IMR-90 (cell line): ENCODE measurements around the gene GRID1. TPM values are rescaled to one million over a fixed set of nuclear protein-coding genes. Genes with fewer than 3 reads are reported as not detected.

Experiments
- ATAC-seq: fragments of 200-7000 bp; cut with Tn5 transposase; 2 replicates; pipeline ENCODE4 v1.9.1; 2020; ENCODE audit warnings: low read depth, mild to moderate bottlenecking, moderate library complexity
- BruUV-seq: library from RNA; stranded (reverse); fragments of 400-500 nt; replicated peaks from 2 replicates; lab custom pipeline; 2021; lab: Mats Ljungman, UMichigan
- CTCF ChIA-PET: fragments of 300-600 bp; formaldehyde crosslinking; extraction: SDS; loops from one replicate; lab custom pipeline; 2021; ENCODE audit warnings: antibody characterized with exemption; lab: Yijun Ruan, JAX
- POLR2A ChIA-PET: fragments of 300-600 bp; sonication (Branson Sonifier 250); formaldehyde crosslinking; loops from one replicate; lab custom pipeline; 2022; ENCODE audit warnings: antibody characterized with exemption; ENCODE audit not compliant: unreplicated experiment; lab: Charles Lee
- DNase-seq: peaks from one replicate; pipeline ENCODE4 v3.0.0; 2013
- H2AFZ ChIP-seq: replicated peaks from 2 replicates; pipeline ENCODE3; 2013; ENCODE audit warnings: low read length, mild to moderate bottlenecking; ENCODE audit not compliant: poor library complexity
- H2AK5ac ChIP-seq: 2 replicates; pipeline ENCODE4 v1.6.1; 2013; ENCODE audit warnings: low read depth, low read length, inconsistent platforms
- H2AK9ac ChIP-seq: replicated peaks from 2 replicates; pipeline ENCODE3; 2013; ENCODE audit warnings: mild to moderate bottlenecking, low read depth, low read length, moderate library complexity; ENCODE audit not compliant: poor library complexity
- H2BK120ac ChIP-seq: 2 replicates; pipeline ENCODE4 v1.6.1; 2013; ENCODE audit warnings: low read depth, low read length, inconsistent platforms
- H2BK15ac ChIP-seq: 3 replicates; pipeline ENCODE4 v1.6.1; 2013; ENCODE audit warnings: low read depth, low read length, inconsistent platforms
- H2BK20ac ChIP-seq: 2 replicates; pipeline ENCODE4 v1.6.1; 2013; ENCODE audit warnings: low read depth, mild to moderate bottlenecking, inconsistent platforms, low read length, moderate library complexity
- H2BK5ac ChIP-seq: 2 replicates; pipeline ENCODE4 v1.6.1; 2013; ENCODE audit warnings: mild to moderate bottlenecking, low read depth, low read length, inconsistent platforms; ENCODE audit not compliant: poor library complexity, severe bottlenecking
- H3K14ac ChIP-seq: replicated peaks from 2 replicates; pipeline ENCODE4 v1.6.1; 2013; ENCODE audit warnings: low read depth, low read length, inconsistent platforms
- H3K18ac ChIP-seq: 2 replicates; pipeline ENCODE4 v1.6.1; 2013; ENCODE audit warnings: low read depth, low read length, control low read depth
- H3K23ac ChIP-seq: 2 replicates; pipeline ENCODE4 v1.6.1; 2013; ENCODE audit warnings: low read depth, low read length, inconsistent platforms
- H3K27ac ChIP-seq: 2 replicates; pipeline ENCODE4 v1.5.1; 2013; ENCODE audit warnings: mild to moderate bottlenecking, control low read depth, low read length; ENCODE audit not compliant: insufficient read depth
- H3K27me3 ChIP-seq: 2 replicates; pipeline ENCODE4 v1.6.1; 2013; ENCODE audit warnings: low read length; ENCODE audit not compliant: control insufficient read depth, insufficient read depth
- H3K36me3 ChIP-seq: 2 replicates; pipeline ENCODE4 v1.6.1; 2013; ENCODE audit warnings: low read length, mixed read lengths; ENCODE audit not compliant: control insufficient read depth, insufficient read depth
- H3K4ac ChIP-seq: 2 replicates; pipeline ENCODE4 v1.6.1; 2013; ENCODE audit warnings: low read depth, low read length, inconsistent platforms
- H3K4me1 ChIP-seq: 2 replicates; pipeline ENCODE4 v1.6.1; 2013; ENCODE audit warnings: low read length, mixed read lengths; ENCODE audit not compliant: control insufficient read depth, insufficient read depth
- H3K4me2 ChIP-seq: 2 replicates; pipeline ENCODE4 v1.6.1; 2013; ENCODE audit warnings: low read depth, mild to moderate bottlenecking, control low read depth, low read length, moderate library complexity
- H3K4me3 ChIP-seq: 2 replicates; pipeline ENCODE4 v1.5.1; 2013; ENCODE audit warnings: low read depth, mild to moderate bottlenecking, control low read depth, low read length, moderate library complexity; ENCODE audit not compliant: insufficient read depth
- H3K56ac ChIP-seq: 2 replicates; pipeline ENCODE4 v1.6.1; 2013; ENCODE audit warnings: low read length, inconsistent platforms; ENCODE audit not compliant: insufficient read depth; ENCODE audit errors: extremely low read depth
- H3K79me1 ChIP-seq, 2 experiments: 2 replicates each; pipeline ENCODE4 v1.6.1; 2013; ENCODE audit warnings: low read length in 2 of 2, inconsistent platforms in 1 of 2, low read depth in 1 of 2
- H3K9ac ChIP-seq: 2 replicates; pipeline ENCODE4 v1.6.1; 2013; ENCODE audit warnings: low read depth, low read length, control low read depth
- H3K9me1 ChIP-seq: 2 replicates; pipeline ENCODE4 v1.6.1; 2013; ENCODE audit warnings: low read length, inconsistent platforms; ENCODE audit not compliant: insufficient read depth
- H3K9me3 ChIP-seq: 2 replicates; pipeline ENCODE4 v1.6.1; 2013; ENCODE audit warnings: low read length; ENCODE audit not compliant: control insufficient read depth, insufficient read depth
- H4K20me1 ChIP-seq: 2 replicates; pipeline ENCODE4 v1.6.1; 2013; ENCODE audit warnings: low read length, inconsistent platforms; ENCODE audit not compliant: insufficient read depth
- H4K5ac ChIP-seq: 2 replicates; pipeline ENCODE4 v1.6.1; 2013; ENCODE audit warnings: mild to moderate bottlenecking, low read depth, low read length, control low read depth
- H4K8ac ChIP-seq, 2 experiments: 2 replicates each; pipeline ENCODE4 v1.6.1; 2013; ENCODE audit warnings: low read depth in 2 of 2, low read length in 2 of 2, control low read depth in 1 of 2, inconsistent platforms in 1 of 2
- H4K91ac ChIP-seq: 2 replicates; pipeline ENCODE4 v1.6.1; 2013; ENCODE audit warnings: low read depth, low read length, inconsistent platforms; ENCODE audit not compliant: insufficient read depth
- BHLHE40 ChIP-seq: fragments of 150-350 bp; IDR thresholded peaks from 2 replicates; pipeline ENCODE4 v1.6.1; 2016; ENCODE audit warnings: mild to moderate bottlenecking, low read depth, low read length
- CEBPB ChIP-seq: IDR thresholded peaks from 2 replicates; pipeline ENCODE4 v1.6.1; 2012; ENCODE audit warnings: low read depth, low read length, improper control_type of control experiment
- CHD1 ChIP-seq: IDR thresholded peaks from 2 replicates; pipeline ENCODE4 v1.6.1; 2012; ENCODE audit warnings: low read depth, low read length, improper control_type of control experiment
- CTCF ChIP-seq: conservative IDR thresholded peaks from 2 replicates; pipeline ENCODE4 v1.5.1; 2012; ENCODE audit warnings: mild to moderate bottlenecking, low read depth, low read length, improper control_type of control experiment
- ELK1 ChIP-seq: fragments of 150-350 bp; IDR thresholded peaks from 2 replicates; pipeline ENCODE4 v1.6.1; 2016; ENCODE audit warnings: low read depth, mild to moderate bottlenecking, low read length, moderate library complexity, borderline replicate concordance
- FOS ChIP-seq: fragments of 150-350 bp; IDR thresholded peaks from 2 replicates; pipeline ENCODE4 v1.6.1; 2016; ENCODE audit warnings: low read depth, low read length
- MAFK ChIP-seq: IDR thresholded peaks from 2 replicates; pipeline ENCODE4 v1.6.1; 2012; ENCODE audit warnings: low read depth, low read length, improper control_type of control experiment
- MAZ ChIP-seq: IDR thresholded peaks from 2 replicates; pipeline ENCODE4 v1.6.1; 2012; ENCODE audit warnings: low read depth, mild to moderate bottlenecking, low read length, improper control_type of control experiment, moderate library complexity, borderline replicate concordance
- MXI1 ChIP-seq: IDR thresholded peaks from 2 replicates; pipeline ENCODE4 v1.6.1; 2012; ENCODE audit warnings: low read depth, mild to moderate bottlenecking, low read length, moderate library complexity, borderline replicate concordance
- NFE2L2 ChIP-seq: fragments of 150-350 bp; IDR thresholded peaks from 2 replicates; pipeline ENCODE4 v1.6.1; 2016; ENCODE audit warnings: low read depth, mild to moderate bottlenecking, low read length
- POLR2A ChIP-seq: IDR thresholded peaks from 2 replicates; pipeline ENCODE4 v1.6.1; 2012; ENCODE audit warnings: mild to moderate bottlenecking, low read depth, low read length
- RAD21 ChIP-seq: IDR thresholded peaks from 2 replicates; pipeline ENCODE4 v1.6.1; 2012; ENCODE audit warnings: low read length, improper control_type of control experiment
- RCOR1 ChIP-seq: IDR thresholded peaks from 2 replicates; pipeline ENCODE4 v1.6.1; 2012; ENCODE audit warnings: mild to moderate bottlenecking, low read length, improper control_type of control experiment; ENCODE audit not compliant: insufficient replicate concordance
- RFX5 ChIP-seq: IDR thresholded peaks from 2 replicates; pipeline ENCODE4 v1.8.0; 2012; ENCODE audit warnings: low read depth, mild to moderate bottlenecking, low read length, moderate library complexity
- SMC3 ChIP-seq: fragments of 150-350 bp; IDR thresholded peaks from 2 replicates; pipeline ENCODE4 v1.6.1; 2016; ENCODE audit warnings: low read depth, mild to moderate bottlenecking, antibody characterized with exemption, low read length, moderate library complexity
- USF2 ChIP-seq: fragments of 150-350 bp; IDR thresholded peaks from 2 replicates; pipeline ENCODE4 v1.6.1; 2017; ENCODE audit warnings: mild to moderate bottlenecking, antibody characterized with exemption, low read length, low read depth
- WGBS, 2 experiments: methylation state at CpG; one replicate each; pipeline versions ENCODE4 v1.1.5 to v1.1.7; 2013; ENCODE audit warnings: missing lambda C conversion rate in 2 of 2; ENCODE audit not compliant: insufficient read length in 1 of 2; ENCODE audit errors: extremely low coverage in 2 of 2; 5-methylcytosine and 5-hydroxymethylcytosine counted together
- dilution Hi-C: fragments of 300-500 bp; cut with HindIII; formaldehyde crosslinking; loops from one replicate; pipeline ENCODE4 v1.14.3; 2018; ENCODE audit warnings: low sequenced_read_pairs; ENCODE audit not compliant: unreplicated experiment
- in situ Hi-C: fragments of 300-500 bp; cut with MboI; formaldehyde crosslinking; loops from 3 replicates; pipeline ENCODE4 v1.14.3; 2019; ENCODE audit warnings: low sequenced_read_pairs, inconsistent platforms, mixed read lengths
- intact Hi-C: fragments of 100-400 bp; cut with micrococcal nuclease; formaldehyde crosslinking; loops from 2 replicates; pipeline ENCODE4 v1.10.0; 2022
- polyA plus RNA-seq, 3 experiments: library from polyadenylated mRNA; depleted of rRNA; stranded (reverse); fragments of >200 nt; gene quantifications; 2 replicates each; pipeline ENCODE4 v1.2.3, GENCODE V29; 2012; ENCODE audit warnings: low replicate concordance in 1 of 3
- total RNA-seq: library from RNA; depleted of rRNA; stranded (reverse); fragments of >200 nt; gene quantifications from 2 replicates; pipeline ENCODE4 v1.2.3, GENCODE V29; 2012

GRID1 gene
- total and polyA plus RNA-seq, 2 of the 4 experiments (the other 2 are of a cell fraction), result not detected

GRCh38 chr10:86349940-86350630, 16.5 kb downstream of the GRID1 start:
- H2BK20ac ChIP-seq, result no peak overlapping the region
- H2BK120ac ChIP-seq, result no peak overlapping the region
- H3K14ac ChIP-seq, result no peak overlapping the region
- H3K27ac ChIP-seq, result no peak overlapping the region
- no peak overlapping the region for H2BK5ac ChIP-seq
- H3K18ac ChIP-seq, result no peak overlapping the region
- H3K4me1 ChIP-seq, result no peaks in the 10 kb centered on the region
- H3K4me2 ChIP-seq, result no peak overlapping the region
- no peak overlapping the region for H3K4ac ChIP-seq
- WGBS, 2 experiments, result 0% methylated on average over 2 of the region's 5 CpGs; no CpG with 5 or more reads in 1 of the 2 experiments
- H4K5ac ChIP-seq, result no peak overlapping the region
- CTCF ChIA-PET, result no interaction called here
- no peak overlapping the region for H3K9ac ChIP-seq
- H2AK9ac ChIP-seq, result no peak overlapping the region
- no peaks in the 10 kb centered on the region for H4K20me1 ChIP-seq
- no peak overlapping the region for H4K8ac ChIP-seq
- in situ Hi-C loops (no loop called here), dilution Hi-C loops (no loop called here), intact Hi-C loops (loop anchor here (1.0 kb wide), 1 partner anchor 27 kb away; no protein-coding TSS in a partner anchor)
- no peaks in the 10 kb centered on the region for H3K79me1 ChIP-seq
- POLR2A ChIA-PET, result no interaction called here
- no TSS peak for BruUV-seq
- H2BK15ac ChIP-seq, result no peak overlapping the region
- H3K56ac ChIP-seq, result no peak overlapping the region
- TF ChIP-seq MXI1 (no peak), ELK1 (no peak), CTCF (no peak), MAZ (no peak), RFX5 (no peak), FOS (no peak), USF2 (no peak), POLR2A (no peak), RAD21 (no peak), MAFK (no peak), CHD1 (no peak), CEBPB (no peak), BHLHE40 (no peak), SMC3 (no peak), RCOR1 (no peak), NFE2L2 (no peak)
- no peak overlapping the region for H3K23ac ChIP-seq
- H3K4me3 ChIP-seq, result no peak overlapping the region
- no peak overlapping the region for H2AFZ ChIP-seq
- no peak for DNase-seq
- H3K27me3 ChIP-seq, result peaks cover 22% of the 10 kb centered on the region
- no peak for ATAC-seq
- no peaks in the 10 kb centered on the region for H3K36me3 ChIP-seq
- H3K9me1 ChIP-seq, result no peaks in the 10 kb centered on the region
- H3K9me3 ChIP-seq, result no peaks in the 10 kb centered on the region
- H2AK5ac ChIP-seq, result no peak overlapping the region
- no peak overlapping the region for H4K91ac ChIP-seq
